ENCODE measurements around the gene IMP3. TPM values are rescaled to one million over a fixed set of nuclear protein-coding genes. Genes with fewer than 3 reads are reported as not detected.

IMP3 gene
- total and polyA plus RNA-seq, 9 of the 15 experiments (the other 6 are each of a cell fraction or from before 2014, with no cell fraction given), result 14.5 to 160 (median 74.4) TPM

DNA sequence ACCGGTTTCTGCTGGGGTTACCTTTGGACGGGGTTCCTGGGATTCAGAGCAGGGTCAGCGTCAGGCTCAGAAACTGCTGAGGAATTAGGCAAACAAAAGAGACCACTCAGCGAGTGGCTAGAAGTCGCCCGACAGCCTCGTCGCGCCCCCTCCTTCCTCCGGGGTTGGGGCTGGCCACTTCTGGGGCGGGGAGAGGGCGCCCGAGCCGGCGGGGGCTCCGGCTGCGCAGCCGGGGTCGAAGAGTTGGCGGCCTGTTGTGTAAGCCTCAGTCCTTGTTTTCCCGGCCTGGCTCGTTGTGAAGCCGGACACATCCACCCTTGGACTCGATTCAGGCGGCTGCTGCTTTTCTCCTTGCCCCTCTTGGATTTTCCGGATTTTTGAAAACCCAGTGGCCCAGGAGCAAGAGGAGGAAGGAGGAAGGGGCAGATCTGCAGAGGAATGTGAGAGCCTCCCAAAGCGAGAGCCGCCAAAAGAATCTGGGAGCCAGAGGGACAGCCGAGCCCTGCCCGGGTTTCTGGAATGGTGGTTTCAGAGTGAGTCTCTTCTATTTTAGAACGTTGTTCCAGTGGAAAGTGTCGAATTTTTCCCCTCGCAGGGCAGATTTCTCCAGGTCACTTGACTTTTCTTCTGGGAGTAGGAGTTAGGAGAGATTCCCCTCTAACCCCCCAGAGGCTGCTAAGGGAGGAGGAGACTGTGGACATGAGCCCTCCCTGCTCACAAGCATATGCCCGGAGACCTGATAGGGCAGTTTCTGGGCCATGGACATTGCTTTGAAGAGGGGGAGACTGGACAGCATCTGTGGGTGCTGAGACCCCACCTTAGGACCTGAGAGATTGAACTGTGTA is 8.4 kb upstream of the IMP3 start (continued):
- TF ChIP-seq, protein P1, sequence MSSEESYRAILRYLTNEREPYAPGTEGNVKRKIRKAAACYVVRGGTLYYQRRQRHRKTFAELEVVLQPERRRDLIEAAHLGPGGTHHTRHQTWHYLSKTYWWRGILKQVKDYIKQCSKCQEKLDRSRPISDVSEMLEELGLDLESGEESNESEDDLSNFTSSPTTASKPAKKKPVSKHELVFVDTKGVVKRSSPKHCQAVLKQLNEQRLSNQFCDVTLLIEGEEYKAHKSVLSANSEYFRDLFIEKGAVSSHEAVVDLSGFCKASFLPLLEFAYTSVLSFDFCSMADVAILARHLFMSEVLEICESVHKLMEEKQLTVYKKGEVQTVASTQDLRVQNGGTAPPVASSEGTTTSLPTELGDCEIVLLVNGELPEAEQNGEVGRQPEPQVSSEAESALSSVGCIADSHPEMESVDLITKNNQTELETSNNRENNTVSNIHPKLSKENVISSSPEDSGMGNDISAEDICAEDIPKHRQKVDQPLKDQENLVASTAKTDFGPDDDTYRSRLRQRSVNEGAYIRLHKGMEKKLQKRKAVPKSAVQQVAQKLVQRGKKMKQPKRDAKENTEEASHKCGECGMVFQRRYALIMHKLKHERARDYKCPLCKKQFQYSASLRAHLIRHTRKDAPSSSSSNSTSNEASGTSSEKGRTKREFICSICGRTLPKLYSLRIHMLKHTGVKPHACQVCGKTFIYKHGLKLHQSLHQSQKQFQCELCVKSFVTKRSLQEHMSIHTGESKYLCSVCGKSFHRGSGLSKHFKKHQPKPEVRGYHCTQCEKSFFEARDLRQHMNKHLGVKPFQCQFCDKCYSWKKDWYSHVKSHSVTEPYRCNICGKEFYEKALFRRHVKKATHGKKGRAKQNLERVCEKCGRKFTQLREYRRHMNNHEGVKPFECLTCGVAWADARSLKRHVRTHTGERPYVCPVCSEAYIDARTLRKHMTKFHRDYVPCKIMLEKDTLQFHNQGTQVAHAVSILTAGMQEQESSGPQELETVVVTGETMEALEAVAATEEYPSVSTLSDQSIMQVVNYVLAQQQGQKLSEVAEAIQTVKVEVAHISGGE (CRISPR knock-in tag; IDR thresholded peaks at IDR 0.05), result no peak
- TF ChIP-seq ZNF561 (CRISPR knock-in tag; conservative IDR thresholded peaks at IDR 0.05) (no peak), HMG20B (CRISPR knock-in tag; IDR thresholded peaks at IDR 0.05) (no peak), ETS1 (conservative IDR thresholded peaks at IDR 0.05; ENCODE audit: control insufficient read depth, low read depth, low read length) (0 out of 2 replicates have a peak, but pooled peaks have one; percentile 49), HOXB6 (CRISPR knock-in tag; IDR thresholded peaks at IDR 0.05; ENCODE audit: borderline replicate concordance) (no peak), U2AF2 (optimal IDR thresholded peaks at IDR 0.05; ENCODE audit: low read depth, low read length) (no peak), ZKSCAN3 (CRISPR knock-in tag; IDR thresholded peaks at IDR 0.05) (no peak), ZNF24 (IDR thresholded peaks at IDR 0.05) (no peak), MCM2 (IDR thresholded peaks at IDR 0.05; ENCODE audit: low read depth) (no peak), EHMT2 (IDR thresholded peaks at IDR 0.05) (no peak), SAFB (IDR thresholded peaks at IDR 0.05; ENCODE audit: borderline replicate concordance, low read depth, low read length) (no peak), ZNF165 (CRISPR knock-in tag; IDR thresholded peaks at IDR 0.05; ENCODE audit: borderline replicate concordance) (no peak), ZNF212 (CRISPR knock-in tag; IDR thresholded peaks at IDR 0.05) (no peak), NCOA6 (IDR thresholded peaks at IDR 0.05) (0 out of 2 replicates have a peak, but pooled peaks have one; percentile 0), IFI16 (CRISPR knock-in tag; IDR thresholded peaks at IDR 0.05) (no peak), VEZF1 (CRISPR knock-in tag; IDR thresholded peaks at IDR 0.05) (no peak; the same call in 1 of the 2 replicates), RBFOX2 (IDR thresholded peaks at IDR 0.05; ENCODE audit: low read depth, low read length) (peak; percentile 42)
- TF ChIP-seq, protein P2, sequence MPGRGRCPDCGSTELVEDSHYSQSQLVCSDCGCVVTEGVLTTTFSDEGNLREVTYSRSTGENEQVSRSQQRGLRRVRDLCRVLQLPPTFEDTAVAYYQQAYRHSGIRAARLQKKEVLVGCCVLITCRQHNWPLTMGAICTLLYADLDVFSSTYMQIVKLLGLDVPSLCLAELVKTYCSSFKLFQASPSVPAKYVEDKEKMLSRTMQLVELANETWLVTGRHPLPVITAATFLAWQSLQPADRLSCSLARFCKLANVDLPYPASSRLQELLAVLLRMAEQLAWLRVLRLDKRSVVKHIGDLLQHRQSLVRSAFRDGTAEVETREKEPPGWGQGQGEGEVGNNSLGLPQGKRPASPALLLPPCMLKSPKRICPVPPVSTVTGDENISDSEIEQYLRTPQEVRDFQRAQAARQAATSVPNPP (IDR thresholded peaks at IDR 0.05; ENCODE audit: borderline replicate concordance, insufficient read depth, insufficient read length), result no peak
